HG02852 (cell line): ENCODE measurements around the gene OR4P4.

Experiments used
- ATAC-seq: cut with Tn5 transposase; IDR thresholded peaks from one replicate; pipeline ENCODE4 v1.9.1; 2021; ENCODE audit warnings: mild to moderate bottlenecking, moderate library complexity; ENCODE audit not compliant: unreplicated experiment

Gene OR4P4

DNA sequence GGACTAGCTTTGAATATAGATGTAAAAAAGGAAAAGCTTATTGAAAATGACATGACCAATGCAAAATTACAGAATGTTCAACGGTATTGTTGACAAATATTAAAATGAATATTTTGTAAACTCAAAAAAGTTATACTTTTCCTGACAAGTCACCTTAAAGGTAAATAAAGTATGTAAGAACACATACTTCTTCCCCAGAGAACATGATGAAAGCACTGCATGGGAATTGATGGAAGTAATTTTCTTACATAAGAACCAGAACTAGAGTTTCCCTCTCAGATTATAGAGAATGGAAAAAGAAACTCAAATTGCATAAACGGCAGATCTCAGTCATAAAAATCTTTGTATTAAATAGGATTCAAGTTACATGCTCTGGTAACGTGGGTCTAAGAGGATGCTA lies at the start of gene OR4P4:
TSS of gene OR4P4 (plus strand) at position 301 of the 400 bp plus-strand sequence.
- no peak for ATAC-seq

- no peak for ATAC-seq
Observed at GRCh38 chr11:55607545-55607944, 27.4 kb upstream of the OR4P4 start, which contains the start of gene OR4C11. Gene OR4C11 (minus strand): TSS chr11:55607645. CDS start chr11:55604373, 3,272 bp downstream.

GRCh38 chr11:55624531-55624930 lies 10.4 kb upstream of the OR4P4 start:
- ATAC-seq: no peak

DNA sequence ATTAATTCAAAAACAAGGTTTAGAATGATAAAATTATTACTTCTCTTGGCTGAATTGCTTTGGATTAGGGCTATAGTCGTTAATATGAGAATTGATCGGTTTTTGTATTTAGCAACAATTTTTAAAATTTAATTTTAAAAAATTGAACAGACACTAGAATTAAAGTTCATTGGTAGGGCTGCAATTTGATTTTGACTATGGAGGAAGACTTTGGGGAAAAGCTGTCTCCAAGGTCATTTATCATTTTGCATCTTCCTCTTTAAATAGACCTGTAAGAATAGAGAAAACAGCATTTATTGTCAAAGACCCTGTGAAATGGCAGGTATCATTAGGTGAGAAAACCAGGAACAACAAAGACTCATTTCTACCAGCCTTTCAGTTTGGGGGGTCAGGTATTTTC lies 13.1 kb downstream of the OR4P4 start, which contains the start of gene OR4S2:
TSS of gene OR4S2 (plus strand) at position 301 of the 400 bp plus-strand sequence. CDS start 2,577 bp downstream, outside the sequence.
- no peak for ATAC-seq

GRCh38 chr11:55652560-55652959 lies 17.6 kb downstream of the OR4P4 start:
- no peak for ATAC-seq

DNA sequence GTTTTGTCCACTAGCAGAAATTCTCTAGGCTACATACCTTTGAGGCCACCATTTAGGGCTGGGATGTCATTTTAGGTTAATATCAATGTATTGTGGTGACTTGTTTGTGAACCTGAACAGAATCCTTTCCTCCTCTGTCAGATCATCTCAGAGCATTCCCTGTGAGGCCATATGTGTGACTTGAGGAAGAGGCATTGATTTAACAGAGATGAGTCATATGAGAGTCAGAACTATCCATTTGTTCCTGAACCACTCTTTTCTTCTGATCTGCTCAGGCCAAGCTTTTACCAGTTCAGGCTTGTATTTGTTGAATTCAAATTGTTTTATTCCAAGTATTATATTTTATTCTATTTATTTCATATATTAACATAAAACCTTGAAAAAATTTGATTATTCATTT lies 20.2 kb downstream of the OR4P4 start:
- ATAC-seq: no peak

GRCh38 chr11:55658031-55658573 lies 23.2 kb downstream of the OR4P4 start:
- ATAC-seq: peak; percentile 98

GRCh38 chr11:55658608-55659007 lies 23.7 kb downstream of the OR4P4 start:
- ATAC-seq: peak; percentile 20

GRCh38 chr11:55661901-55662300 lies 27.0 kb downstream of the OR4P4 start, which contains the start of gene OR4C6:
Gene OR4C6 (plus strand): TSS chr11:55662201. CDS start chr11:55665167, 2,966 bp downstream.
- no peak for ATAC-seq

- ATAC-seq: no peak
Observed at GRCh38 chr11:55669376-55669775, 34.5 kb downstream of the OR4P4 start.

GRCh38 chr11:55673860-55674259 lies 38.9 kb downstream of the OR4P4 start:
- no peak for ATAC-seq
